Stimulated activated naive CD8-positive, alpha-beta T cell treated with anti-CD3 and anti-CD28 coated beads, Interleukin-15, Interleukin-2, amounts not matched to agents 100 U/mL and 50 U/mL, for 24 hours (primary cell): ENCODE results near the gene GPR35.
"Not testable (repeated sequence)": the region's sequence is repeated elsewhere in the genome, so short reads cannot be mapped to it uniquely, and the experiment has no call there.

ENCODE experiments used
- ATAC-seq: fragments of 150-1000 bp; cut with Tn5 transposase; one replicate; pipeline ENCODE4 v1.10.0; 2021
- DNase-seq: peaks from one replicate; pipeline ENCODE4 v3.0.0; 2021

The GPR35 gene

DNA sequence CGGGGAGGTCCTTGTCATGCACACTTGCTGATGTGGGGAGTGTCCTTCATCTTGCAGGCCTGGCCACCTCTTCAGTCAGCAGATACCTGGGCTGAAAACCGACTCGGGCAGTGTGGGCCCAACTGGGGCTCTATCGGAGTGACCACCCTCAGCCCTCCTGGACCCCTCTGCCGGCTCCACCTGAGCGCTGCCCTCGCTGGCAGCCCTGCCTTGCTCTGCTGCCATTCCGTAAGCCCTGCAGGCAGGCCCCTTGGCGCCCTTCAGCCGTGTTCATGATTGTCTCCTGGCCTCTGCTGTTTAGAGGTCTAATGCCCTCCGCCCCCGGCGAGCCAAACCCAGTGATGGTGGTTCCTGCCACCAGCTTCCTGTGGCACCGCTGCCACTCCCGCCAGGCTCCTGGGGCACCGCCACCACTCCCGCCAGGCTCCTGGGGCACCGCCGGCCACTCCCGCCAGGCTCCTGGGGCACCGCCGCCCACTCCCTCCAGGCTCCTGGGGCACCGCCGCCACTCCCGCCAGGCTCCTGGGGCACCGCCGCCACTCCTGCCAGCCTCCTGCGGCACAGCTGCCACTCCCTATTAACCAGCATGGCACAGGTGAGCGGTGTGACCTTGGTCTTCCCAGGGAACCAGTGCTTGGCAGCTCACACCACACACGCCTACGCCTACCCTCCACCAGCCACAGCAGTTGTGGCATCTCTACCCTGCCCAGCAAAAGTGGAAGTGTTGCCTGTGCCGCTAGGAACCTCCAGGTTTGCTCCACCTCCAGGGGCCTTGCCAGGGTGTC is 22.8 kb upstream of the GPR35 start:
- ATAC-seq: no peak
- no peak for DNase-seq

DNA sequence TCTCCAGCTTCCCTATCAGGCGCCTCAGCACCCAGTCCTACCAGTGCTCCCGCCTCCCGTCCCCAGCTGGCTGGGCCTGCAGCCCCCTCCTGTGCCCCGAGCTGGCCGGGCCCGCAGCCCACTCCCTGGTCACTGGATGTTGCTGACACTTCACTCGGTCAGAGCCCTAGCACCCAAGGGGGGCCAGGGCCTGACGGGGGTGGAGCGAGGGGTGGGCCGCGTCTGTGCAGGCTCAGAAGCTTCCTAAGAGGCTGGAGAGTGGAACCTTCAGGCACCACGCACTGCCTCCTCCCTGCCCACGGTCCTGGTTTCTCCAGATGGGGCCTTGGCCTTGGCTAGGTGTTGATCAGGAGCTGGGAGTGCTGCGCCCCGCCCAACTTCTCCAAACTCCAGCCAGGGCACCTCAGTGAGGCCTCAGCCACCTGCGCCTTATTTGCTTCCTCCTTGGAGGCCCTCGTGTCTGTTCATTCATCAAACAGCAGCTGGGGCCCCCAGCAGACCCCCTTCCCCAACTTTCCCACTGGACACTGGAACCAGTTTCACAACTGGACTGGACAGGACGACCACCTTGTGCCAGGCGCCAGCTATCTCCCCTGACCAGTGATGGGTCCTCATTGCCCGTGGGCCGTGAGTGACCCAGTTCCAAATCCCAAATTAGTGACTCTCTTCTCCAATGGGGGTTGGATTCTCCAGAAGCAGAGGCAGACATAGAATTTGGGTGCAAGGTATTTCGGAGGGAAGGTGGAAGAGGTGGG is 22.0 kb upstream of the GPR35 start:
- ATAC-seq (no peak), DNase-seq (no peak)

- no peak for DNase-seq
- no peak for ATAC-seq
Observed at GRCh38 chr2:240603846-240604245, 21.4 kb upstream of the GPR35 start.

GRCh38 chr2:240604291-240604938 is 20.9 kb upstream of the GPR35 start:
- no peak for ATAC-seq
- no peak for DNase-seq

GRCh38 chr2:240604939-240605716 is 20.2 kb upstream of the GPR35 start:
- no peak for DNase-seq

DNA sequence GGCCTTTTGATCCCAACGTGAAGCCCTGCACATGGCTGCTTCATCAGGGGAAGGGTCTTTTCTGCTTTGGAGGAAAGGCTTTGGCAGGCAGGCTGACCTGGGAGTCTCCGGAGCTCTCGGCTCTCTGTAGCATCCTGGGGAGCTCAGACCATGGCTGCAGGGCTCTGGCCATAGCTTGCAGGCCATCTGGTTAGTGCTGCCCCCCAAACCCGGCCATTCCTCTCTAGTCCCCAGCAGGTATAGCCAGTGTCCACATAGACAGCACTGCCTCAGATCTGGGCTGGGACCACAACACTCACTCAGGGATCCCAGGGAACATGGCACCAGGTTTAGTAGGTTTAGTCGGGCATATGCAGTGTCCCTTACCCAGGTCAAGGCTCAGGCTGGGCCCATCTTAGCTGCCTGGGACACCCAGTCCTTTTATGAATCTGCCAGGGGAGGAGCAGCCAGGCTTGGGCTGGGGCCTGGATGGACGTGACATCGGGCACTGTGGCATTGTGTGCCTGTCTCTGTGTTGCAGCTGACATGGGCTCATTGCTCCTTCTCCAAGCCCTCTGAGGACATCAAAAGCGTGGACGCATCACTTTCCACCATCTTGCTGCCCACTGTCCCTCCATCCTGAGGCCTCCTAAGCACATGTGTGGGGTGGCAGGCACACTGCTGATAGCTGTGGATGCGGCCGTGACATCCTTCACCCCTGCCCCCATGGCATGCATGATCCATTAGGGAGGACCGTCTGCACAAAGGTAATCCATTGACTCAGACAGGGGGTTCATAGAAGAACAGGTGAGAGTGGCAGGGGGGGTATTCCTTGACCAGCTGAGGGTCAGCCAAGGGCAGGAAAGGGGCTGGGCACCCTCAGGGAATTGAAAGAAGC is 19.2 kb upstream of the GPR35 start:
- DNase-seq (no peak), ATAC-seq (no peak)

More at GRCh38 chr2:240604939-240605716, 20.2 kb upstream of the GPR35 start:
- no peak for ATAC-seq

GRCh38 chr2:240611601-240612210 is 13.6 kb upstream of the GPR35 start:
- peak; percentile 22 for DNase-seq

DNA sequence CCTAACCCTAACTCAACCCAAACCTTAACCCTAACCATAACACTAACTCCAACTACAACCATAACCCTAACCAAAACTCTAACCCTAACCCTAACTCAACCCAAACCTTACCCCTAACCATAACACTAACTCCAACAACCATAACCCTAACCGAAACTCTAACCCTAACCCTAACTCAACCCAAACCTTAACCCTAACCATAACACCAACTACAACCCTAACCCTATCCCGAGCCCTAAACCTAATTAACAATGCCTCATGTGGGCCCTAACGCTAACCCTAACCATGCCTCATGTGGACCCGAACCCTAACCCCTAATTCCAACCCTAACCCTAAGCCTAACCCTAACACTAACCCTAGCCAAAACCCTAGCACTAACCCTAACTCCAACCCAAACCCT is 11.5 kb upstream of the GPR35 start:
- ATAC-seq: no peak
- no peak for DNase-seq

More at GRCh38 chr2:240611601-240612210, 13.6 kb upstream of the GPR35 start:
- ATAC-seq: no peak

- ATAC-seq (no peak), DNase-seq (no peak)
Observed at GRCh38 chr2:240614391-240614790, 10.9 kb upstream of the GPR35 start.

DNA sequence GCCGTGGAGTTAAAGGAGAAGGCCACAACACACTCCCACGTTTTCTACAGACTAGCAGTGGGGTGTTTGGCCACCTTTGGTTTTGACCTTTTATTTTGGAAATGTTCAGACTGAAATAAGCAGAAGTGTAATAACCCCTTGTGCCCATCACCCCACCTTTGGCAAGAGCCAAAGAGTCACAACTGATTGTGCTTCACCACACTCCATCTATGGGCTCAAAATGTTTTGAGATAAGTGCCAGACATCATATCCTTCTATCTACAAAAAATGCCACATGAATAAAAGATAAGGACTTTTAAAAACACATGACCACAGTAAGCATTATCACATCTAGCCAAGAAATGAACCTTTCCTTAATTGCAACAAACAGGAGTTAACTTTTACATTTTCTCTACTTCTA is 9.9 kb upstream of the GPR35 start:
- DNase-seq (no peak), ATAC-seq (no peak)

DNA sequence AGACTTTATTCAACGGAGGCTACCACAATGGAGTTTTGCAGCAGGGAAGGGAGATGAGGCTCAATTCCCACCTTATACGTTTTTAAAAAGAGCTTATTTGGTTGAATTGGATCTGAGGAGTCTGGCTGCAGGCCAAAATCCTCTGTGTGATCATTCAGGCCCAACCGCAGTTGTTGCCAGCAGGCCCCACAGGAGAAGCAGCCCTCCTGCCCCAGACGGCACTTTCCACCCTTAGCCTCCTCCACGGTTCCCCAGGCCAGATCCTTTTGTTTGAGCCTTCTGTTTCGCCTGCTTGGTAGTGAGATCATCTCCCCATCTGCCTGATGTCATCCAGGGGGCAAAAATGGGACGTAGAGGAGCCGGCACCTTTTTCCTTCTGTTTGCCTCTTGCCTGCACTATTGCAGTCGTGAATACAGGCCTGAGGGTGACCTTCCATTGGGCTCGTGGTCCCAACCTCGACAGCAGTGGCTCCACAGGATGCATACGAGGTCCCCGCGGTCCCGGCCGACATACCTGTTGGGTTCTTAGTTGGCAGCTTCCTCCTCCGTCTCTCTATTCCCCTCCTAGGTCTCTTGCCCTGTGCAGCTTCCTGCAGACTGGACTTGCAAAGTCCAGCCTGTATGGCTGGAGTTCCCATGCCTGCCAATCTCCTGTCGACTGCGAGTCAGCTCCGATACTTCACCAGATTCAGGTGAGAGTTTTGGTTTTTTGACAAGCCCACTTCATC is 9.3 kb upstream of the GPR35 start:
- no peak for DNase-seq
- ATAC-seq: no peak

DNA sequence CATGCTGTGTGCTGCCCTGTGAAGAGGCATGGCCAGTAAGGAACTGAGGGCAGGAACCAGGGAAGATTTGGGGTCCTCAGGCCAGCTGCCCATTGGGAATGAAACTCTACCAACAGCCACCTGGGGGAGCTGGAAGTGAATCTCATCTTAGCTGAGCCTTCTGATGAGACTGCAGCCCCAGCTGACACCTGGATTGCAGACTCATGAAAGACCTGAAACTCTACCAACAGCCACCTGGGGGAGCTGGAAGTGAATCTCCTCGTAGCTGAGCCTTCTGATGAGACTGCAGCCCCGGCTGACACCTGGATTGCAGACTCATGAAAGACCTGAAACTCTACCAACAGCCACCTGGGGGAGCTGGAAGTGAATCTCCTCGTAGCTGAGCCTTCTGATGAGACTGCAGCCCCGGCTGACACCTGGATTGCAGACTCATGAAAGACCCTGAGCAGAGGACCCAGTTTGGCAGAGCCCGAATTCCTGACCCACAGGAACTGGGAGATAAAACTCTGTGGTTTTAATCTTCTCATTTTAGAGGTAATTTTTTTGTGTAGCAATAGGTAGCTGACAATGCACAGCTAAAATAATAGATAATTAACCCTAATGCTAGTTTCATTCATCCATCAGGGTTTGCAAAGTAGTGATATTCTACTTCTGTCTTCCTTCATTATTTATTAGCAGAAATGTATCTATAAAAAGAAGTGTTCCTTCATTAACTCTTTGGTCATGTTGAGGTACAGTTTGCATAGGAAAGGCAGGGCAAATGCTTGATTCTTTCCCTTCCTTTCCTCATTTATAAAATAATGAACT is 8.2 kb upstream of the GPR35 start:
- ATAC-seq, DNase-seq: not testable (repeated sequence)

DNA sequence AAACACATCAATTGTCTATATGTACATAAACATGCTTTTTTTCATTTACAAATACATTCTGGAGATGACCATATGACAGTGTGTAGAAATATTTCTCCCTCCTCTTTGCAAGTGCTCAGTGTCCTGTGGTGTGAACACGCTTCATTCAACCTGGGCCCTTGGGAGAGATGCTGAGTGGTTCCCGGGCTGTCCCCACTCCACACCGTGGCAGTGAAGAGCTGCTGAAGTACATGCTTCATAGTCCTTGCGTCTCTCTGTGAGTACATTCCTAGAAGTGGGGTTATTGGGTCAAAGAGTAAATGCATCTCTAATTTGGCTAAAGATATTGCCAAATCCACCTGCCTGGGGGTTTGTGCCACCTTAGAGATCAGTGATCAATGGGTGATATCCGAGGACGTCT is 6.5 kb upstream of the GPR35 start:
- ATAC-seq (no peak), DNase-seq (no peak)

DNA sequence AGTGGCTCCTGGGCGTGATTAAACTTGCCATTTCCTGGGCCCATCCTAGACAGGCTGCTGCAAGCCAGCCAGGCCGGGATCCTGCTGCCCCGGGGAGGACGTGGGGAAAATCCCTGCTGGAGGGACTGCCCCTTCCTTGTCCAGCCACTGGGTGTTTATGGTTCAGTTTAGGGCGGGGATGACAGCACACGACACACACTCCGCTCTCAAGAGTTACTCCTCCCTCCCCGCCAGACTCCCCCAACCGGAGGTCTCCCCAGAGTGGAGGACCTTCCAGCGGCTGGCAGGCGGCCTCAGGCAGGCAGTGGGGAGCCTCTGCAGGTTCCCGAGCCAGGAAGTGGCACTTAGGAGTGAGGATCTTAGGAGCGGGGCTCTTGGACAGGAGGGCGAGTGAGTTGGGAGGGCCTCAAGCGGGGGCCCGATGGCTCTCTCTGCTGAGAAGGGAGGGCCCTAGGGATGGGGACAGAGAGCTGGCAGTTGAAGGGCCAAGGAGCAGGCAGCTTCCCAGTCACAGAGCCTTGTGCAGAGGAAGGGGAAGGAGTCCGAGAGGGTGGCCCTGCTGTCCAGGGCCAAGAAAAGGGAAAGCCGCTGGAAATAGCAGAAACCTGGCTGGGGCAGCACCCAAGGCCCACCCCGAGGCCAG is 5.7 kb upstream of the GPR35 start:
- ATAC-seq: no peak
- no peak for DNase-seq

DNA sequence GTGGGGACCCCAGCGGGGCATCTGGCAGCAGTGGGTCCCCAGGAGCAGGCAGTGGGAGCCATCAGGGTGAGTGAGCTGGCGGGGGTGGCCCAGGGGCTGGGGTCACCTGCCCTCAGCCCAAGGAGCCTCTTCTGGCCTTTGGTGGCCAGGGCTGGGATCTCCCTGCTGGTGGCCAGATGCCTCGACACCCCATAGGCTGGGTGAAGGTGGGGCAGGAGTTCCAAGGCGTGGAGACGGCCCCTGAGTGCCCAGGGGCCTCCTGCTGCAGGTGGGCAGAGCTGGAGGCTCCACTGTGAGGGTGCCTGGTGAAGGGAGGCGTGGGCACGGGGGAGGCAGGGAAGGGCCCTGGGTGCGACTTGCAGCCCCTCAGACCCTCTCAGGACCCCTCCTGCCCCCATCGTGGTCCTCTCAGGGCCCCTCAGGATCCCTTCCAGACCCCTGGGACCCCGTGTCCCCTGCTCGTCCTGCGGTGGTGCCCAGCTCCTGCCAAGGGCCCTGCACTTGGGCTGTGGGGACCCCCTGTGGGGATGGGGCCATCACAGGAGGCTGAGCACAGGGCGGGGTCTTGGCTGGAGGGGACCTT is 5.0 kb upstream of the GPR35 start:
- DNase-seq: no peak
- ATAC-seq: no peak

DNA sequence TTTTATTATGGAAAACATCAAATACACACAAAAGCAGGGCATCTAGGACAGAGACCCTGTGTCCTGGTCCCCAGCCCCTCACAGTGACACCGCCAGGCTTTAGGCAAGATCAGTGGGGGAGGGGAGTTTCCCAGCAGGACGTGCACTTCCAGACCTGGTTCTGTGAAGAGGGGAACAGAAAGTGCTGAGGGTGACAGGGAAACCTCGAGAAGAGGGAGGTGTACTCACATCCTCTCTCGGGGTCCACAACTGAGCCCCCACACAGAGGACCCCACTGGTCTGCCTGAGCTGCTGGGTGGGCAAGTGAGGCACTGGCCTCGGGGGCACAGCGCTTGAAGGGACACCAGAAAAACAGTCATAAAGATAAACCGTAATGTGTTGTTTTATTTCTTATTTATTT is 4.4 kb upstream of the GPR35 start:
- peak; percentile 21 for DNase-seq
- no peak for ATAC-seq

DNA sequence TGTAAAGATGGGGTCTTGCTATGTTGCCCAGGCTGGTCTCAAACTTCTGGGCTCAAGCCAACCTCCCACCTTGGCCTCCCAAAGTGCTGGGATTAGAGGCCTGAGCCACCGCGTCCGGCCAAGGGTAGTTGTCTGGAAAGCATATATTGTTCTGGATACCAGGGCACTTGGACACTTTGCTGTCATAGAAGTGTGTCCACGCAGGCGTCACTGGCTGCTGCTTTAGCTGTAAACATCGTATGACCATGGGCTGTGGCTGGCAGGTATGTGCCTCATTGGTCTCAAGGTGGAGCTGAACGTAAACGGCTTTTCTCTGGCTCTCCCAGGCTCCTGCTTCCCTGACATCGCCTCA is 3.2 kb upstream of the GPR35 start:
- DNase-seq (peak; percentile 24), ATAC-seq (no peak)

DNA sequence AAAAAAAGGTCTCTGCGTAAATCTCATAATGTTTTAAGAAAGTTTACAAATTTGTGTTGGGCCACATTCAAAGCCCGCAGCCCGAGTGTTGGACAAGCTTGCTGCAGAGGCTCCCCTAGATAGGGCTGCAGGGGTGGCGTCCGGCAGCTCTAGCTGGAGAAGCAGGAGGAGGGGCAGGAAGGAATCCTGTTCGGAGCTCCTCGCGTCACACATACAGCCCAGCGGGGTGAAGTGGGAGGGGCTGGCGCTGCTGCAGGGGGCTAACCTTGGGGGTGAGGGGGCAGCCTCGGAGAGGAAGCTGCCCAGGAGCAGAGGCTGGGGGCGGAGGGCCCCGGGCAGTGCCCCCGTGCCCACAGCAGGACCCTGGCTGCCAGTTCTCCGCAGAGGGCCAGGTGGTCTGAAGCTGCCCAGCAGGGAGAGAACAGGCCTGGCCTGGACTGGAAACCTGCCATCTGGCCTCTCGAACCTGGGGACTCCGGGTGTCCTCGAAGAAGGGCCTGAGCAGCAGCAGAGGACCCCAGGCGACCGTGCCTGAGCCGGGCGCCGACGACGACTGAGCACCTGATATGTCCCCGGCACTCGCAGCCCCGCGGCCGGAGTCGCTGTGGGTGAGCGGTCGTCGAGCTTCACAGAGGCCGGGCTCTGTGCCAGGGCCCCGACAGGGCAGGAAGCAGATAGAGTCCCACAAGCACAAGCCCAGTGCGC is 2.6 kb upstream of the GPR35 start:
- DNase-seq (peak; percentile 38), ATAC-seq (no peak)
